Measurements from ENCODE around the gene SLC5A5. TPM values are rescaled to one million over a fixed set of nuclear protein-coding genes. Genes with fewer than 3 reads are reported as not detected.

Gene SLC5A5
- total and polyA plus RNA-seq, 2 of the 8 experiments (the other 6 are each of a cell fraction or from before 2014, with no cell fraction given), result 1.5 to 1.8 TPM

DNA sequence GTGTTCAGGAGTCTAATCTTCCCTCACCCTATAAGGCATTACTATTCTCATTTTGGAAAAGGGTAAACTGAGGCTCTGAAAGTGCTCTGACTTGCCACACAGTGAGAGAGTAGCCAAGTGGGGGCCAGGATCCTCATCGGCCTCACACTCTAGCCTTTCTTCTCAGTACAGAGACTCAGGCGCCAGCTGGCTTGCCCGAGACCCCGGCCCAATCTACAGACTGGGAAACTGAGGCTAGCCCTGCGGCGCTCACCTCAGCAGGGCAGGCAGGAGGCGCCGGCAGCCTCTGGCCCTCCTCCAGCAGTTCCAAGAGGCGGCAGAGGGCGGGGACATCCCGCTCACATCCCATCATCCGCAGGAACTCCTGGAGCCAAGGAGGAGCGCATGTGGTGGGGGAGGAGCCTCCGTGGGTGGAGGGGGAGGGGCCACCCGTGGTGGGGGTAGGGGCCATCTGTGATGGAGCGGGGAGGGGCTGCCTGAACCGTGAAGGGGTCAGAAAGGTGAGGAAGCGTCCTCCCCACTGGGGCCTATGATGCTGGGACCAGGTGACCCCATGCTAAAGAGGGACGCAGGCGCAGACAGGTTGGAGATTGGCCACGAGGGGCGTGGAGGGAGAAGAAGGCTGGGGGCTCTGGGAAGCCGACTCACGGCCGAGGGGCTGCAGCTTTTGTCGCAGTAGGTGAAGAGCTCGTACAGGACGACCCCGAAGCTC is 41.7 kb upstream of the SLC5A5 start:
- H2BK20ac ChIP-seq (ENCODE audit: low read length), result no peak overlapping the region
- no peak overlapping the region for H3K23ac ChIP-seq (ENCODE audit: insufficient read length)
- 9% methylated on average over 19 of the region's 29 CpGs; no CpG with 5 or more reads in 1 of the 2 experiments for WGBS, 2 experiments (ENCODE audit: extremely low coverage in 1 of 2, insufficient coverage in 1 of 2, insufficient read length in 1 of 2, insufficient replicate concordance in 2 of 2, low coverage in 1 of 2, low lambda C conversion rate in 2 of 2, missing lambda C conversion rate in 1 of 2)
- FAIRE-seq, result no peak
- peak overlapping the region; percentile 74 for H3K56ac ChIP-seq (replicated peaks; ENCODE audit: insufficient read length, low read depth, low read length)
- H4K20me1 ChIP-seq (replicated peaks in 1 of 2; ENCODE audit: control insufficient read depth in 1 of 2, insufficient read depth in 2 of 2, low read length in 2 of 2), result no peaks in the 10 kb centered on the region
- peak overlapping the region; percentile 97 for H3K18ac ChIP-seq (ENCODE audit: extremely low read depth, low read length)
- CTCF ChIA-PET (ENCODE audit: partially characterized antibody), result interaction anchor here (0.7 to 1.8 kb wide), 10 partner anchors 11 to 168 kb away, joined by 3 to 5 read pairs (median 4); partner anchors contain the start of gene RPL18A
- peaks cover 0 to 14% (median 3%) of the 10 kb centered on the region in 4 experiments; a peak in 6 of 7 replicates for H3K4me1 ChIP-seq (replicated peaks in 1 of 4; ENCODE audit: control insufficient read depth in 3 of 4, insufficient read depth in 4 of 4, low read length in 3 of 4)
- DNase-seq (ENCODE audit: low read depth in 1 of 2, low spot score in 2 of 2), result peak; percentile 88 to 89
- H2AK5ac ChIP-seq (ENCODE audit: low read depth, low read length), result no peak overlapping the region
- H3K9ac ChIP-seq (replicated peaks in 1 of 4; ENCODE audit: extremely low read depth in 1 of 4, low read depth in 3 of 4, low read length in 3 of 4), result peak overlapping the region; percentile 52 to 73 (median 62); a peak in 6 of 7 replicates
- peak overlapping the region; percentile 62; the same call in 1 of the 2 replicates for H2BK12ac ChIP-seq (ENCODE audit: low read depth, low read length)
- H3K79me1 ChIP-seq (ENCODE audit: low read depth, low read length), result no peaks in the 10 kb centered on the region
- H3K27ac ChIP-seq (ENCODE audit: low read depth, low read length), result peak overlapping the region; percentile 82
- H3K4me3 ChIP-seq (ENCODE audit: extremely low read depth in 1 of 4, insufficient read depth in 2 of 4, low read depth in 3 of 4, low read length in 4 of 4), result peak overlapping the region; percentile 66 to 93 (median 80)
- H3K9me3 ChIP-seq (ENCODE audit: insufficient read depth in 2 of 2, low read depth in 1 of 2, low read length in 1 of 2), result no peaks in the 10 kb centered on the region
- H4K91ac ChIP-seq (replicated peaks; ENCODE audit: insufficient read length, low read length), result peak overlapping the region; percentile 34
- H3K36me3 ChIP-seq (ENCODE audit: control insufficient read depth in 2 of 4, insufficient read depth in 4 of 4, low read length in 3 of 4), result no peaks in the 10 kb centered on the region
- H2BK15ac ChIP-seq (ENCODE audit: low read length), result peak overlapping the region; percentile 61
- no peak overlapping the region for H3K14ac ChIP-seq (ENCODE audit: insufficient read length)
- peak overlapping the region; percentile 3 for H2BK120ac ChIP-seq (replicated peaks; ENCODE audit: low read depth, low read length)
- H3K27me3 ChIP-seq (replicated peaks in 1 of 4; ENCODE audit: control insufficient read depth in 3 of 4, extremely low read depth in 1 of 4, insufficient read depth in 3 of 4, low read length in 3 of 4), result no peaks in the 10 kb centered on the region
- H2AFZ ChIP-seq (ENCODE audit: low read length), result peak overlapping the region; percentile 95; the same call in 1 of the 2 replicates
- H3K79me2 ChIP-seq (ENCODE audit: control insufficient read depth in 1 of 2, insufficient read depth in 2 of 2, low read length in 2 of 2), result no peaks in the 10 kb centered on the region
- H4K8ac ChIP-seq (ENCODE audit: extremely low read depth, insufficient read depth, low read length), result peak overlapping the region; percentile 75; the same call in 1 of the 2 replicates
- H4K5ac ChIP-seq (ENCODE audit: insufficient read length, low read depth, low read length), result peak overlapping the region; percentile 71
- H3K4me2 ChIP-seq (ENCODE audit: insufficient read depth in 1 of 2, low read depth in 2 of 2, low read length in 2 of 2), result peak overlapping the region; percentile 85 to 100
- peaks cover 5% of the 10 kb centered on the region; the same call in 1 of the 2 replicates for H3K23me2 ChIP-seq (ENCODE audit: low read depth, low read length)
- peak overlapping the region; percentile 47 for H3K4ac ChIP-seq (replicated peaks; ENCODE audit: insufficient read length, low read depth, low read length)
- peak overlapping the region; percentile 95; the same call in 1 of the 2 replicates for H2BK5ac ChIP-seq (ENCODE audit: low read depth, low read length)
- POLR2A ChIA-PET (ENCODE audit: partially characterized antibody), result interaction anchor here (0.6 to 4.0 kb wide), 11 partner anchors 8 to 300 kb away, joined by 3 to 29 read pairs (median 4); partner anchors contain the start of genes INSL3 and RPL18A
- TF ChIP-seq ASH2L (IDR thresholded peaks at IDR 0.05; ENCODE audit: low read length) (peak; percentile 82), EP300 (IDR thresholded peaks at IDR 0.05; ENCODE audit: borderline replicate concordance in 1 of 2, low read depth in 2 of 2, low read length in 2 of 2) (0 out of 3 replicates have a peak, but pooled peaks of 1 of the 2 experiments have one; percentile 15), BCL11A (IDR thresholded peaks at IDR 0.05; ENCODE audit: low read depth in 2 of 2, low read length in 2 of 2) (no peak), RAD21 (IDR thresholded peaks at IDR 0.05 in 1 of 2, conservative IDR thresholded peaks at IDR 0.05 in 1 of 2; ENCODE audit: low read depth in 2 of 2, low read length in 2 of 2) (peak in 1 of 2 experiments; percentile 28; a peak in 2 of 4 replicates), HDAC2 (IDR thresholded peaks at IDR 0.05; ENCODE audit: borderline replicate concordance in 1 of 2, low read depth in 2 of 2, low read length in 2 of 2) (peak in 1 of 2 experiments; percentile 97; a peak in 2 of 4 replicates), CHD2 (IDR thresholded peaks at IDR 0.05; ENCODE audit: low read length) (peak; percentile 33; the same call in 1 of the 2 replicates), RFX5 (IDR thresholded peaks at IDR 0.05; ENCODE audit: borderline replicate concordance, low read depth, low read length) (no peak), TBP (IDR thresholded peaks at IDR 0.05; ENCODE audit: low read depth, low read length) (peak; percentile 19), KDM1A (IDR thresholded peaks at IDR 0.05; ENCODE audit: borderline replicate concordance, low read length) (peak; percentile 99), CREB1 (IDR thresholded peaks at IDR 0.05) (peak; percentile 14; the same call in 1 of the 2 replicates)
